T47D (cell line): ENCODE measurements around the gene NCR3LG1.
A peak's percentile ranks its signal among the peaks of the same experiment; 100 is the strongest.

ENCODE experiments used
- DNase-seq, 2 experiments: peaks; one replicate each; pipeline versions ENCODE4 v3.0.0 to v3.0.0-alpha.2; 2011 to 2012; ENCODE audit warnings: low read depth in 1 of 2, low spot score in 1 of 2
- JUND ChIP-seq: IDR thresholded peaks from 2 replicates; pipeline ENCODE4 v1.6.1; 2012; ENCODE audit warnings: low read depth
- in situ Hi-C: cut with HindIII; loops from 2 replicates; pipeline ENCODE4 v1.10.0; 2016; ENCODE audit warnings: low sequenced_read_pairs, low pct_unique_long_range_greater_than_20kb

Gene NCR3LG1, protein sequence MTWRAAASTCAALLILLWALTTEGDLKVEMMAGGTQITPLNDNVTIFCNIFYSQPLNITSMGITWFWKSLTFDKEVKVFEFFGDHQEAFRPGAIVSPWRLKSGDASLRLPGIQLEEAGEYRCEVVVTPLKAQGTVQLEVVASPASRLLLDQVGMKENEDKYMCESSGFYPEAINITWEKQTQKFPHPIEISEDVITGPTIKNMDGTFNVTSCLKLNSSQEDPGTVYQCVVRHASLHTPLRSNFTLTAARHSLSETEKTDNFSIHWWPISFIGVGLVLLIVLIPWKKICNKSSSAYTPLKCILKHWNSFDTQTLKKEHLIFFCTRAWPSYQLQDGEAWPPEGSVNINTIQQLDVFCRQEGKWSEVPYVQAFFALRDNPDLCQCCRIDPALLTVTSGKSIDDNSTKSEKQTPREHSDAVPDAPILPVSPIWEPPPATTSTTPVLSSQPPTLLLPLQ

DNA sequence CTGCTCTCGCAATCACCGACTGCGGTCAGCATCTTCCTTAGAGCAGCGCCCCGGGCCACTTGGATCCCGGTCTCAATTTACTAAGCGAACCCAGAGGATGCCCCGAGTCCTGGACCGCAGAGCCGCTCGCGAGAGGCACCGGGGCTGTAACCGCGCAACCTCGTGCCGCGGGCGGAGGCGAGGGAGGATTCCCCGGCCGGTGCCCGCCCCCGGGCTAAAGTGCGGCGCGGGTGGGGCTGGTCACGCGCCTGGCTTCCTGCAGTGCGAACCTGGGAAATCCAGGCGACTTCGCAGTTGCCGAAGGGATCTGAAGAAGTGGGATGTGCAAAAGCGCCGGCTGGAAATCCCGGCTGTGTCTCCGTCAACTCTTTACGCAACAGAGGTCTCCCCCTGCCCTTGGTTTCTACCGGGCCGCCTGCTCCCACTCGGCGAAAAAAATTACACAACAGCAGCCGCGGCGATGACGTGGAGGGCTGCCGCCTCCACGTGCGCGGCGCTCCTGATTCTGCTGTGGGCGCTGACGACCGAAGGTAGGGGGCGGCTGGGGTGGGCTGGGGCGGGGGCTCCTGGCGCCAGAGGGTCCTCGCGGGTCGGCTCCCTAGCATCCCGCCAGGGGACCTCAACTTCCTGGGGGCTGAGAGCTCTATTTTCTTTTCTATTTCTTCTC lies at the start of gene NCR3LG1:
NCR3LG1 (plus strand) TSS at position 291 of the 667 bp plus-strand sequence; CDS start at position 461, 170 bp downstream.
- no peak for TF ChIP-seq JUND
- peak; percentile 13 to 55 for DNase-seq
- in situ Hi-C loops, result no loop called here

DNA sequence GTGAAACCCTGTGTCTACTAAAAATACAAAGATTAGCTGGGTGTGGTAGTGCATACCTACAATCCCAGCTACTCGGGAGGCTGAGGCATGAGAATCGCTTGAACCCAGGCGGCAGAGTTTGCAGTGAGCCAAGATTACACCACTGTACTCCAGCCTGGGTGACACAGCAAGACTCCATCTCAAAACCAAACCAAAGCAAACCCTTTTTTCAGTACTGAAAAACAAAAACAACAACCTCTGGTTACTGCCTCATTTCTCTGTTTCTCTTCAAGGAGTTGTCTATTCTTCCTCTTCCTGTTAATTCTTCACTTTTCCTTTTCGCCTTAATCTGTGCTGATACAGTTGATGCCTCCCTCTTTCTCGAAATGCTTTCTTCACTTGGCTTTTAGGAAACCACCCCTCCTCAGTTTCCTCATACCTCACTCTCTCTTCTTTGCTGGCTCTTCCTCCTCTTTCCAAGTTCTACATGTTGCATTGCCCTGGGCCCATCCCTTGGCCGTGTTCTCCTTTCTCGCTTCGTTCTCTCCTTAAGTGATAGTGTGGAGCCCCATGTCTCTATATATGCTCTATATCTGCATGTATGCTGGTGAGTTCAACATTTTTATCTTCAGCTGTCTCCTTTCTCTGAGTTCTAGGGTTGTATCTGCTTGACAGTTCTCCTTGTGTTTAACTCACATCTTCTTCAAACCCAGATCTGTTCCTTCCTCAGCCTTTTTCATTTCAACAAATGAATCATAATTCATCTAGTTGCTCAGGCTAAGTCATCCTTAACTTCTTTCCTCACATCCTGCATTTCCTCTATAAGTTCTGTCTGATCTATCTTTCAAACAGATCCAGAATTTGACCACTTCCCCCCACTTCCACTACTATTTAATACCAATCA lies 38.0 kb upstream of the NCR3LG1 start:
- DNase-seq, result no peak
- no peak for TF ChIP-seq JUND
- in situ Hi-C loops, result no loop called here

DNA sequence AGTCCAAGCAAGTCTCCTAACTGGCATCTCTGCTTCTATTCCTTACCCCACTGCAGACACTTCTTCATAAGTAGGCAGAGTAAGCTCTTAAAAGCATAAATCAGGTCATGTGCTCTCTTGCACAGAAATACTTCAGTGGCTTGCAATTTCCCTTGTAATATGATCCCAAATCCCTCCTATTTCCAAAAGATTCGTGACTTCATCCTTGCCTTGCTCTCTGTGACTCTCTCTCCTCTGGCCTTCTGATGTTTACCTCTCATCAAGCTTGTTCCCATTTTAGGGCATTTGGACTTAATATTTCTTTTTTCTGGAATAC lies 37.4 kb upstream of the NCR3LG1 start:
- in situ Hi-C loops, result no loop called here
- DNase-seq, result peak in 1 of 2 experiments; percentile 2
- no peak for TF ChIP-seq JUND

DNA sequence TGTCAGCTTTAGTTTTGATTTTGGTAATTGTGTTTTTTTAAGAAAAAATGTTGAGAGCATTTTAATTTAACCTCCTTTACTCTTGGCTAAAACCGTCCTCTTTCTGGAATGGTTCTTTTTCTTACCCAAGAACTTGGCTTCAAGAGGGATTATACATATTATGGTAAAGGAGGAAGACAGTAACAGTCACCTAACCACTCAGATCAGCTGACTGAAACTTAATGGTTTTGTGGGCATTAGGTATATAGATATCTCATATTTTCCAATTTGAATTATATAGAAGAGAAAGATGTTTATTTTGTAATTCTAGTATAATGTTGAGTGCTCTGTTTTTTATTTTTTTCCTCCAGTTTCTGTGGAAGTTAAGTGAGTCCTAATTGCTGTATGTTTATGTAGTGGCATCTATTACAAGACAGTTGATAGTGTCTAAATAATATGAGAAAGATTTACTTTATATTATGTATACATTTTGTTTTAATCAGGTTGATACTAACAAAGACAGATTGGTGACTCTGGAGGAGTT lies 36.6 kb upstream of the NCR3LG1 start:
- no peak for DNase-seq
- TF ChIP-seq JUND, result no peak
- in situ Hi-C loops, result no loop called here

DNA sequence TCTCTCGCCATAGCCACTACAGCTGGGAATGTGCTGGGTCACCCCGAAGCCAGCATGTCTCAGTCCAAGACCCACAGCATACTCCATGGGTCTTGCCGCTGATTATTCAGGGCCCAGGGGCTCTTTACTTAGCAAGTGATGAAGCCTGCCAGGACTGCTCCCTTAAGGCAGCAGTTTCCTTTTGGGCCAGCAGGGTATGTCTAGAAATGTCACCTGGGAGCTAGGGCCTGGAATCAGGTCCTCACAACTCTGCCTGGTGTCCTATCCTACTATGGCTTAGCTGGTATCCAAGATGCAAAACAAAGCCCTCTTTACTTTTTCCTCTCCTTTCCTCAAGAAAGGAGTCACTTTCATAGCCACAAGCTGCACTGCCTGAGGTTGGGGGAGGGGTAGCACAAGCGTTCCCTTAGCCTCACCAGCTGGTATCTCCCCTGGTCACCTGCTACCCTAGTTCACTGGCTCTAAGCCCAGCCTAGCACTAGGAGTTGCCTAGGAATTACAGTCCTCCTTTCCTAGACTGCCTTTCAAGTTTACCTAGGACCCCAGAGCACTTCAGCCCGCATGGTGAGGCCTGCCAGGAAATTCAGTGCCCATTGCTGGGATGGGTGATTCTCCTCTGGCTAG lies 22.6 kb upstream of the NCR3LG1 start:
- no peak for DNase-seq
- no peak for TF ChIP-seq JUND
- in situ Hi-C loops, result no loop called here

DNA sequence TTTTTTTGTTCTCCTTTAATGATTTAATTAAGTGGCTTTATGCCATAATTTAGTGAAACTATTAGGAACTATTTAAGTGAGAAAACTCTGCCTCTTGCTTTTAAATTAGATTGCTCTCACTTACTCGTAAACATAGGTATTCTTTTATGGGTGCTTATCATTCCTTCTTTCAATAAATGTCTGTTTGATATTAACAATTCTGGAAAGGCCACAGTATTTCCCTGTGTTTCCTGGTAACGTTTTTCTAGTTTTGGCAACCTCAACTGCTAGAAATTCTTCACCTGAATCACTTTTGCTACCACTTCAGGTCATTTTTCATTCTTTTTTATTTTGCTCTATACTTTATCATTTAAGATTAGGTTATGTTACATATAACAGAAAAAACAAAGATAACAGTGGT lies 19.9 kb upstream of the NCR3LG1 start:
- in situ Hi-C loops, result no loop called here
- no peak for TF ChIP-seq JUND
- no peak for DNase-seq

DNA sequence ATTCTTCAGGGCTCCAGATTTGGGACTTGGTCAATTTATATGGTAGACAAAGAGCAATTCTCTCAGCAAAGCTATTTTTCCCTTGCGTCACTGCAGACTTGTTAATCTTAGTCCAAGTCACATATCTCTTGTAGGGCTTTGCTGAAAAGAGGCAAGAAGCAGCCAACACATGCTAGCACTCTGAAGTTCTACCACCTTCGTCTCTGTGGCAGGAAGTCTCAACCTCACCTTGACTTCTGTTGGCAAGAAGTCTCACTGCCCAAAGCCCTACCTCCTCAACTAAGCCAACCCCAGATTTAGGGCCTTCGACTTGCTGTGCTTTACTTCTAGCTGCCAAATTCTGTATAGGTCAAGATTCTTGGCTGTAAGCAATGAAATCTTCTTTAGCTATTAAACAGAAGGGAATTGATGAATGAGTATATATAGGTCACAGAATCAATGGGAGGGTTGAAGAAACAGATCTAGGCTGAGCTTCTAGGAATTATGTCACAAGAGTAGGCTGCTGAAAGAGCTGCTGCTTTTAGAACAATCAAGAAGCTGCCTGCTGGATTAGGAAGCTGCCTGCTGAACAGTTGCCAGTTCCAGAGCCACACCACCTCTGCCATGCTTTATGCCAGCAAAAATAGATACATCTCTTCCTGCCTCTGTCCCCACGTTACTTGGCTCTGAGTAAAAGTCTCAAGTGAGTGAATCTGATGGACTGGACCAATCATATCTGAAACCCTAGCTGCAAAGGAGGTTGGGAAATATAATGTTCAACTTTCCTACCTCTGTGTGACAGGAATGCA lies 17.6 kb upstream of the NCR3LG1 start:
- DNase-seq, result no peak
- in situ Hi-C loops, result no loop called here
- no peak for TF ChIP-seq JUND

DNA sequence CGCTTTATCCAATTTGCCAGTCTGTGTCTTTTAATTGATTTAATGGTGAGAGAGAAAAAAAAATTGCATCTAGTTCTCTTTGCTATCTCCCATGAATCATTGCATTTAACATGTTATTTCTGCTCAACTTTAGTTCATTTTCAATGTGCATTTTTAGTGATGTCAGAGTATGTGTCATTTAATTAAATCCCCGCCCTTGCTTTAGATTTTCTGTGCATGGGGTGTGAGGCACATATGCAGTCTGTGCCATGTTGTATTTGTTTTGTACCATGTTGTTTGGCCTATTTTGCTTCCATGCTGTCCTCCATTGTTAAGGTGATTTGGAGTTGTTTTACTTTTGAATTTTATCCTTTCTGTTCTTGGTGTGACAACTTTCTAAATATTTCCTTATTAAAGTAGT lies 8.3 kb upstream of the NCR3LG1 start:
- in situ Hi-C loops, result no loop called here
- DNase-seq, result no peak
- no peak for TF ChIP-seq JUND

DNA sequence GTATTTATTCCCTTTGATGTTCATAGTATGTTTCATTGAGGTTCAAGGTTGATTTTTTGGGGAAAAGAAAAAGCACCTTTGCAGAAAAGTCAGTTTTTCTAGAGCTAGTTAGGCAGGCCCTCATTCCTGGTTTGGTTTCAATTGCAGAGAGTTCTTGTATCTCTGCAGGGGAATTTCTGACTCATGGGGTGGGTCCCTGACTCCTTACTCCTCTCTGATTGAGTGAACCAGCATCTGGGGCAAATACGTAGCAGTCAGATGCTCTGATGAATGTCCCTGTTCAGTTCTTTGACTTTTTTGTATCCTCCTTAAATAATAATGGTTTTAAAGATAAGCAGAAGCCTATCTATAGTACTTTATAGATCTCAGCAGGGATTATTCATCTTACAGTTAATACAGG lies 7.7 kb upstream of the NCR3LG1 start:
- no peak for TF ChIP-seq JUND
- DNase-seq, result no peak

DNA sequence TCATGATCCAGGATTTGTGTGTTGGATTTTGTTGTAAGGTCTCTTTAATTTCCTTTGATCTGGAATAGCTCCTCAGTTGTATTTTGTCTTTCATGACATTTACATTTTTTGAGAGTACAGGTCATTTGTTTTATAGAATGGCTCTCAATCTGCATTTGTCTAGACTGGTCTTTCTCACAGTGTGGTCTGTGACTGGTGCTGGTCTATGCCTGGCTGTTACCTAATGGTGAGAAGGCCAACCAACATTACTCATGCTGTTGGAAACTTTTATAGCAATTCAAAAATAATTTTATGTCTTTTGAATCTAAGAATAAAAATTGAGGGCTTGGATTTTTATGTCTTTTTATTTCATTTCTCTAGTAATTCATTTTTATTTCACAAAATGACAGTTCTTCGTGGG lies 3.9 kb upstream of the NCR3LG1 start:
- in situ Hi-C loops, result no loop called here
- no peak for TF ChIP-seq JUND
- no peak for DNase-seq

More for the DNA sequence above, 7.7 kb upstream of the NCR3LG1 start:
- in situ Hi-C loops, result no loop called here

DNA sequence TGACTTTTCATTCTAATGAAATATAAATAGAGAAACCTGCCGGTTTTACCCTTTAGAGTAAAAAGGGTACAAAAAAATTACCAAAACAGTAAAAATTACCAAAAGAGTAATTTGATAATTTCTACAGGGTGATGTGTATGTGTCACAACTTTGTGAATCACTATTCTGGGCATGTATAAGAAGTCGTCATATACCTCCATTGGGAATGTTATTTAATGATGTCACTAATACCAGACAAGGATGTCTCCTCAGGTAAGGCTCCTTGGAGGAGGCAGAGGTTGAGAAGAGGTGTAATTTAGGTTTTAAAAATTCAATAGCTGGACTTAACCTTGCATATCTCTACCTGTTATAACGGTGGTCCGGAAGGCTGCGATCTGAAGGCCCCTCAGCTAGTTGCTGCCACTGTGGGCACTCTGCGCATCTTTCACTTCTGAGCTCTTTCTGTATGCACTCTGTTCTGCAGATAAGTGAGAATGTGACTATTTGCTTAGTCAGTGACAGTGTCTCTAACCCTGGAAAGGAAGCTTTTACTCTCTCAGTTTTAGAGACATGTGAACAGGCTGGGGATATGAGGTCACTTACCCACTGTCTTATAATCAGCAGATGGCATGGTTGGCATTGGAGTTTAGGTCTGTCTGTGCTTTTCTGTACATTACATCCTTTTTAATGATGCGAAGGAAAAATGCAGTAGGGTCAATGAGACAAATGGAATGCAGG lies 987 bp upstream of the NCR3LG1 start:
- no peak for TF ChIP-seq JUND
- DNase-seq, result no peak
- in situ Hi-C loops, result no loop called here
